ENCODE data around the gene WNT5A. TPM values are rescaled to one million over a fixed set of nuclear protein-coding genes. Genes with fewer than 3 reads are reported as not detected.

Gene WNT5A
- total and polyA plus RNA-seq, 2 donors (not counting 3 experiments of a cell fraction or from before 2014, with no cell fraction given): 0.08 to 0.33 TPM

DNA sequence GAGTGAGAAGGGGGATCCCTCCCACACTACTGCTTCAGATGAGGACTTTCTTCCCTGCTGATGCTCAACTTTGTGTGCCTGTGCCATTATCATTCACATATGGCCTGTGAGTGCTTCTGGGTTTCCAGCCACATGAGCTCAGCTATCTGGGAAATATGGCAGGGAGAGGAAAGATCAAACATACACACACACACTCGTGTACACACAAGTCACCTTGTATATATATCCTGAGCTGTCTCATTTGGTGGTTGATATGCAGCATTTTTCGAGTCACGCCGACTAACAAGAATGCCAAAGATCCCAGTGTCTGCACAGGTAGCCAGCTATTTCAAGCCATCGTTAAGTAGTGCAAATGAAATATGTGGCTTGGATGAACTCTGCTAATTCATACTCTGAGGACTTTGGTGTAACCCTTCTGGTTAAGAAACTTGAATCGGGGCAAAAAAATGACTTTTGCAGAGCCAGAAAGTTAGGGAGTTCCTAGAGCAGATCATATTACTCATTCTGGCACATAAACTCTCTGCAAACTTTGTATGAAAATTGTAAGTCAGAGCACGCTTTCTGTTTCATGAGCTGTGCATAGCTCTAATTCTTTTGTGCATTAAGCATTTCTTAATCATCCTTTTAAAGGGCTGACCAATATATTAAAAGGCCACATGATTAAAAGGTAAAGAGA is 24.9 kb upstream of the WNT5A start:
- Histone ChIP-seq H3K79me2 (ENCODE audit: control insufficient read depth, insufficient read depth, low read length) (no peaks in the 10 kb centered on the region), H2AFZ (ENCODE audit: low read depth, low read length) (no peak overlapping the region), H3K9me3 (replicated peaks; ENCODE audit: control insufficient read depth, insufficient read depth, low read length) (no peaks in the 10 kb centered on the region), H4K20me1 (replicated peaks; ENCODE audit: control insufficient read depth, extremely low read depth, insufficient read depth, low read length) (no peaks in the 10 kb centered on the region), H3K4me2 (ENCODE audit: insufficient read depth, low read length) (no peak overlapping the region), H3K36me3 (ENCODE audit: control insufficient read depth in 2 of 2, extremely low read depth in 1 of 2, insufficient read depth in 2 of 2, low read length in 2 of 2) (no peaks in the 10 kb centered on the region), H3K9me1 (replicated peaks; ENCODE audit: control insufficient read depth, extremely low read depth, insufficient read depth, low read length) (no peaks in the 10 kb centered on the region), H3K9ac (replicated peaks; ENCODE audit: extremely low read depth, insufficient read depth, low read length) (no peak overlapping the region), H3K4me3 (replicated peaks in 1 of 3; ENCODE audit: insufficient read depth in 1 of 3, low read depth in 1 of 3, low read length in 3 of 3) (no peak overlapping the region), H3K27ac (ENCODE audit: insufficient read depth, low read depth, low read length) (no peak overlapping the region), H3K4me1 (ENCODE audit: control insufficient read depth, extremely low read depth, insufficient read depth, low read length) (no peaks in the 10 kb centered on the region), H3K27me3 (ENCODE audit: control insufficient read depth in 2 of 2, insufficient read depth in 2 of 2, low read length in 2 of 2) (no peaks in the 10 kb centered on the region)
- ChIA-PET CTCF (interaction anchor here (0.8 kb wide), 1 partner anchor 15 kb away, joined by 3 read pairs; no protein-coding TSS in a partner anchor), POLR2A (no interaction called here)
- DNase-seq (ENCODE audit: low read depth, low spot score) (no peak), FAIRE-seq (no peak)
- intact Hi-C loops (cut with micrococcal nuclease) (no loop called here), dilution Hi-C loops (cut with MboI; ENCODE audit: extremely low pct_ligation_motif_present, low sequenced_read_pairs) (no loop called here)
- TF ChIP-seq, protein P1, sequence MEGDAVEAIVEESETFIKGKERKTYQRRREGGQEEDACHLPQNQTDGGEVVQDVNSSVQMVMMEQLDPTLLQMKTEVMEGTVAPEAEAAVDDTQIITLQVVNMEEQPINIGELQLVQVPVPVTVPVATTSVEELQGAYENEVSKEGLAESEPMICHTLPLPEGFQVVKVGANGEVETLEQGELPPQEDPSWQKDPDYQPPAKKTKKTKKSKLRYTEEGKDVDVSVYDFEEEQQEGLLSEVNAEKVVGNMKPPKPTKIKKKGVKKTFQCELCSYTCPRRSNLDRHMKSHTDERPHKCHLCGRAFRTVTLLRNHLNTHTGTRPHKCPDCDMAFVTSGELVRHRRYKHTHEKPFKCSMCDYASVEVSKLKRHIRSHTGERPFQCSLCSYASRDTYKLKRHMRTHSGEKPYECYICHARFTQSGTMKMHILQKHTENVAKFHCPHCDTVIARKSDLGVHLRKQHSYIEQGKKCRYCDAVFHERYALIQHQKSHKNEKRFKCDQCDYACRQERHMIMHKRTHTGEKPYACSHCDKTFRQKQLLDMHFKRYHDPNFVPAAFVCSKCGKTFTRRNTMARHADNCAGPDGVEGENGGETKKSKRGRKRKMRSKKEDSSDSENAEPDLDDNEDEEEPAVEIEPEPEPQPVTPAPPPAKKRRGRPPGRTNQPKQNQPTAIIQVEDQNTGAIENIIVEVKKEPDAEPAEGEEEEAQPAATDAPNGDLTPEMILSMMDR (IDR thresholded peaks at IDR 0.05; ENCODE audit: extremely low read depth in 1 of 2, insufficient read depth in 1 of 2, low read depth in 1 of 2, low read length in 2 of 2): no peak
- TF ChIP-seq EZH2 (IDR thresholded peaks at IDR 0.05; ENCODE audit: borderline replicate concordance, low read depth, low read length, severe bottlenecking) (no peak), GATA2 (IDR thresholded peaks at IDR 0.05; ENCODE audit: insufficient read depth, insufficient read length, low read depth, low read length) (no peak), JUN (IDR thresholded peaks at IDR 0.05; ENCODE audit: borderline replicate concordance, insufficient read depth, insufficient read length, low read depth) (no peak), POLR2AphosphoS5 (IDR thresholded peaks at IDR 0.05; ENCODE audit: insufficient read depth, low read depth, low read length) (no peak), POLR2A (IDR thresholded peaks at IDR 0.05; ENCODE audit: low read depth, low read length) (no peak), FOS (IDR thresholded peaks at IDR 0.05; ENCODE audit: borderline replicate concordance, insufficient read depth, low read length) (no peak), MYC (IDR thresholded peaks at IDR 0.05; ENCODE audit: low read depth, low read length) (no peak)
- TF ChIP-seq, protein P2, sequence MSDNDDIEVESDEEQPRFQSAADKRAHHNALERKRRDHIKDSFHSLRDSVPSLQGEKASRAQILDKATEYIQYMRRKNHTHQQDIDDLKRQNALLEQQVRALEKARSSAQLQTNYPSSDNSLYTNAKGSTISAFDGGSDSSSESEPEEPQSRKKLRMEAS (IDR thresholded peaks at IDR 0.05; ENCODE audit: insufficient read depth, insufficient read length): no peak
- BruUV-seq (replicated peaks): no TSS peak

All from endothelial cell of umbilical vein (primary cell).